NCI-H748 (cell line): Measurements from ENCODE around the gene MGLL.
A peak's percentile ranks its signal among the peaks of the same experiment; 100 is the strongest.

Experiments used
- DNase-seq: peaks from one replicate; lab custom pipeline; 2025; ENCODE audit not compliant: unreplicated experiment; lab: John Stamatoyannopoulos, UW

The MGLL gene

DNA sequence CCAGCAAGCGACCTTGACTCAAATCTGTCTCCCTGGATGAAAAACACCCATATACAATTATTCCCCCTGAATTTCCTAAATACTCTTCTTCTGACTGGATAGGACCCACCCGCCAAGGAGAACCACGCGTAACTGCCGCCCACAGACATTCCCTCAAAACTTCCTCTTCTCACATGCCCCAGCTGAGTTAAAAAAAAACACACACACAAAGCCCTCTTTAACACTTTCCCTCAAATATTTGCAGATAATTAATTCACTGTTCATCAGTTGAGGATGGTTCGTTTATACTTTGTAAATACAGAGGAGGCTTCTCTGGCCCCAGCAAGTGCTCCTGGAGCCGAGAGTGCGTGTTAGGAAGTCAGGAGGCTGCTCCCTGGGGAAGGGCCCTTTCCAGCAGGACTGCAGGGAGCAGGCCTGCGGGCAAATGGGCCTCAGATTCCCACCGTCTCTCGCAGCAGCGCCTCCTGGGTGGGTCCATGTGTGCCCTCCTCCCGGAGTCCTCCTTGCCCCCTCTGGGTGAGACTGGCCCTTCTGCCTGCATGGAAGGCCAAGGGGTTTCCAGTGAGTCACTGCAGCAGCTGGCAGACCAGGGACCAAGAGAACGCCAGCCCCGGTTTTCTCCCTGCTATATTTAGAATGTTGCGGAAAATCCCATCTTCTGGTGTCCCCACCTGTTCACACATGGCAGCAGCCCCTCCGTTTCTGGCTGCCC is 46.8 kb downstream of the MGLL start:
- DNase-seq = peak; percentile 57

DNA sequence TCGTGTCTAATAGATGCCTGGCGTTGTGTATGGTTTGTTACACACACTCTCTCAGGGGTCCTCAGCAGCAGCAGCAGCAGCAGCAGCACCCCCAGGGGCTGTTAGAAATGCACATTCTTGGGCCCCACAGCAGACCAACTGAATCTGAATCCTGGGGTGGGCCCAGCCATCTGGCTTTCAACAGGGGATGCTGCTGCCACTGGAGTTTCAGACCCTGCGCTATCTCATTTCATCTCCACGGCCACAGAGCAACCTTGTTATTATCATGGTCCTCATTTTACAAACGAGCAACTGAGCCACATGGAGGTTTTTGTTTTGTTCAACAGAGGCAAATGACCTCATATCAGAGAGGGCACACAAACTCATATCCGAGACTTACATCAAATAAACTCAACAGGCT is 47.7 kb downstream of the MGLL start:
- DNase-seq = no peak

DNA sequence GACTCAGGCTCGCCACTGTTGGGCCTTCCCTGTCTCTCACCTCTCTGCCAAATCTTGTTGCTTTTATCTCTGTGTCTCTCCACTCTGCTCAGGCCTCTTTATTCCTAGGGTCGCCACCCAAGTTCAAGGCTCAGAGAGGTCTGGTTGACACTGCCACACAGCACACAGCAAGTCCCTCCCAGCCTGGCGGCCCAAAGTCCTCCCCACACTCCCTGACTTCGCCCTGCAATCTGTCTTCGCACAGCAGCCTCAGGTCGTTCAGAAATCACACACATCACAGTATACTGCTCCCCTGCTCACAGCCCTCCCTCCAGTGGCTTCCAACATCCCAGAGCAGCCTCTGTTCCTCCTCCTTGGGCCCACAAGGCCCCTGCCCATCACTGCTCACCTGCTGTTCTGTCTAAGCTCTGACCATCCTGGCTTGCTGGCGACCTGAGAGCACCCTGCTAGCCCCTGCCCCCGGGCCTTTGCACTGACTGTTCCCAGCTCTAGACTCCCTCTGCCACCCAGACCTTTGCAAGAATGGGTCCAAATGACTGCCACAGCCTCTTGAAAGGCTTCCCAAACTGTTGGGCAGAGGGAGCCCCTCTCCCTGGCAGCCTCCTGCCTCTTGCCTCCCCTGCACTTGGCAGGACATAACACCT is 48.4 kb downstream of the MGLL start:
- no peak for DNase-seq

DNA sequence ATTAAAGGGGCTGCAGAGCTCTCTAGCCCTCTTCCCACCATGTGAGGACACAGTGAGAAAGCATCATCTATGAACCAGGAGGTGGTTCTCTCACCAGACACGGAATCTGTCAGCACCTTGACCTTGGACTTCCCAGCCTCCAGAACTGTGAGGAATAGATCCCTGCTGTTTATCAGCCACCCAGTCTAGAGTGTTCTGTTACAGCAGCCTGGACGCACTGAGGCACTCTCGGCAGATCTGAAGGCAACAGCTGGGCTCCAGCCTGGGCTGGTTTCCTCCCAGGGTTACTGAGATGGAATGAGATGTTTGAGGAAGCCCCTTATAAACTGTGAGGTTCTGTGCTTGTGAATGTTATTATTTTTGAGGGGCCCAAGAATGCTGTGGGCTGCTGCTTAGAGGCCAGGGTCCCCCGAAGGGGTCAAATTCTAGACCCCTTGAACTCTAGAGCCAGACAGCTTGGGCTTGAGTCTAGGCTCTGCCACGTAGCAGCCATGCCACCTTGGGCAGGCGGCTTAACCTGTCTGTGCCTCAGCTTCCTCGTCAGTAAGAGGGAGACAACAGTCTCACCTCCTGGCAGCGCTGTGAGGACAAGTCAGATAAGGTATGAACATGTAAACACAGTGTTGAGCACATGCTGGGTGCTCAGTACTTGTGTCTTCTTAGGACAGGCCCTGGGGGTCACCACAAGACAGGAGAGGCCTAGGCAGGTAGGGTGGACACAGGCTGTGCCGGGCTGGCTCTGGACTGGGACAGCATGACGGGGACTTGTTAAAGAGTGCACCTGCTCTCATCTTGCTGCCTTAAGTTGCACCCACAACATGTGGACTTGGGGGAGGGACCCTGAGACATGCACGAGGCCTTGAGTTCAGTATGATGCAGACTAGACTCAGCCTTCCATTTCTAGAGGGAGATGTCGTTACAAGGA is 49.2 kb downstream of the MGLL start:
- no peak for DNase-seq

DNA sequence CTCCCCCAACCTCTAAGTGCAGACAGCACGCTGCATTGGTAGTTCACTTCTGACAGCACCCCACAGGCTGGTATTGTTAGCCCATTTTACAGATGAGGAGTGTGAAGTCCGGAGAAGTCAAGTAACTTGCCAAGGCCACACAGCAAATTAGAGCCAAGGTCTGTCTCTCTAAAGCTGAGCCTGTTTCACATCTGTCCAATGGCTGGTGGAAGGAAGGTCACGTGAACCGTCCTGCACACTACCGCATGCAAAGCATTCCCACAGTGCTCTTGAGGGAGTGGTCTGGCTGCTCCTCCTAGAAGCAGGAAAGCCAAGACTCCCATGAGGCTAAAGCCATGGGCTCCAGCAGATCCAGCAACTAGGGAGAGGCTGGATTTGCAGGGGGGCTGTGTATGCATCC is 50.0 kb downstream of the MGLL start:
- no peak for DNase-seq

DNA sequence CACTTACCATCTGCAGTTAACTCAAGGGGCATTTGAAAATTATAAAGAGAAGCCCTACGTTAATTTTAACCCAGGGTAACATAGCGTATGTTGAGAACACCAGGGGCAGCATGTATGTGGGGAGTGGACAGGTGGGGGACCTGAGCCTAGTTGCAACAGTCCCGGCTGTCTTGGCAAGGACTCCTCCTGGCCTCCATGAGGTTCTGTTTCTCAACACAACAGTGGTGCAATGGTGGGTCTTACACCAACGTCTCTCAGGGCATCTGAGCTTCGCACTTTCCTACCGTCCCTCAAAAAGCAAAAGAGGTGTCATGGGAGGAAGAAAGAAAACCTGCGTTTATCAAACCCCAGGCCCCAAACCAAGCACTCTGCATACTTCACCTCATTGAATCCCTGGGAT is 50.6 kb downstream of the MGLL start:
- no peak for DNase-seq

DNA sequence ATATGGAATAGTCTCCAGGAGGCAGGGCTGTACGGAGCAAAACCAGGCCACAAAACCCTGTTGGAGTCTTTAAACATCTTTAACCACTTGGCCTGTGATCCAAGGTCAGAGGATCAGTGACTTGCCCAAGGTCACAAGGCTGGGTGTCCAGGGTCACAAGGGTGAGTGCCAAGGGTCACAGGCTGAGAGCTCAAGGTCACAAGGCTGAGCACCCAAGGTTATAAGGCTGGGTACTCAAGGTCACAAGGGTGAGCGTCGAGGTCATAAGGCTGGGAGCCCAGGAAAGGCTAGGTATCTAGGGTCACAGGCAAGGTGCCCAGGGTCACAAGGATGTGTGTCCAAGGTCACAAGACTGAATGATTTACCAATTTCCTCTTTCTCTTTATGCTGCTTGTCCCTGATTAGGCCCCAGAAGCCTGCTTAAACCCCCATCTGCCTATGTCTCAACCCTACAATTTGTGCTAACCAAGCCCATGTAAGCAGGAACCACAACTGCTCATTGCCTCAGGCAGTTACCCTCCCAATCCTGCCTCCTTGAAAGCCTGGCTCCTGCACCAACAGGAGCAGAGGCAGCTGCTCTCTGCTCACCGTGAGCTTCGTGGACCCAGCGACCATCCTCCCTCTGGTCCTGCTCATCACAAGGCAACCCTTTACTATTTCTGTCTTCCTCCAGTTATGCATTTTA is 51.5 kb downstream of the MGLL start:
- DNase-seq = no peak

DNA sequence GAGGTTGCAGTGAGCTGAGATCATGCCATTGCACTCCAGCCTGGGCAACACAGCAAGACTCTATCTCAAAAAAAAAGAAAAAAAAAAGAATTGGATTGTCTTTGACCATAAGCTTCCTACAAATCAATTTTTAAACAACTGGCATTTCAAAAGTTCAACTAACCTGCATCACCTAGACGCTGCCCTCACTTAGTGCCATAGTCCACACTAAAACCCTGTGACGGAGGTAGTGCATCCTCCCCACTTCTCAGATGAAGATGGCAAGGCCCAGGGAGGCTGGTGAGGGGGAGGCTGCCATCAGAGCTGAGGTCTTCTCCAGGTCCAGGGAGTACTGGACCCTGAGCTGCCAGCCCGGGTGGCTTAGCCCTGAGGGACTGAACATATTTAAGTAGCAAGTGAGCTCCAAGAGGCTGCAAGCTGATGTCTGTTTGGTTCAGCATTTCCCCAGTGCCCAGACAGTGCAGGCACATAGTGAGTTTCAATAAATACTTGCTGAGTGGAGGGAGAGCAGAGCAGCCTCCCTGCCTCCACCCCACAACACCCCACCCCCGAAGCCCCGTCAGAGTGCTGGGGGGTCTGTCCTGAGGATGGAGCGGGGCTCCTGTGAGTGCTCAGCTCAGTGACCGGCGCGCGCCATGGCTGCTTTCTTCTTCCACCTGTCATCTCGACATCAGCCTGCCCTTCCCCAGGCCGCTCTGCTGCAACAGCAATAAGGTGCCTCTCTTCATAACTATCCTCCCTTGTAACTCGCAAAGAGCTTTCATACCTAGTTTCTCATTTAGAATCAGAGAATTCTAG is 52.8 kb downstream of the MGLL start:
- DNase-seq = no peak

DNA sequence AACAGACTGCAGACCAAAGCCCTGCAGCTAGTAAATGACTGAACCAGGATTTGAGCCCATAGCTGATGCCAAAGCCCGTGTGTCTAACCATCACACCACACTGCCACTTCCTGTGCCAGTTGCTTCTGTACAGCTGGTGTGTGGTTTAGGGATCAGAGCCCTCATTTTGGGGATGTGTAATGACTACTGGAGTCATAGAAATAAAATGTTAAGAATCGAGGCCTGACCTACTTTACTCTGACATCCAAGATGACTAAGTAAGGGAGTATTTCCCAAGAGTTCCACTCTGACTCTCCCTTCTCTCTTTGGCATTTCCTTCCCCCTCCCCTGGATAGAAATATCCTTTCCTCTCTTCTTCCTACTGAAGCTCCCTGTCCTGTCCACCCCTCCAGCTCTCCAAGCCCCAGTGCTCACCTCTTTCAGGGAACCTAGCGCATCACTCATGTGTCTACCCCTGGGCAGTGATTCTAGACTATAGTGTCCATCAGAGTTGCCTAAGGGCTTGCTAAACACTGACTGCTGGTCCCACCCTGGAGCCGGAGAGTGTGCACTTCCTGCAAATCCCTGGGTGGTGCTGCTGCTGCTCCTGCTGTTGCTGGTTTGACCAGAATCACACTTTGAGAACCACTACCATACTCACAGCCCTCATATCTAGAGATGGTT is 53.8 kb downstream of the MGLL start:
- no peak for DNase-seq

DNA sequence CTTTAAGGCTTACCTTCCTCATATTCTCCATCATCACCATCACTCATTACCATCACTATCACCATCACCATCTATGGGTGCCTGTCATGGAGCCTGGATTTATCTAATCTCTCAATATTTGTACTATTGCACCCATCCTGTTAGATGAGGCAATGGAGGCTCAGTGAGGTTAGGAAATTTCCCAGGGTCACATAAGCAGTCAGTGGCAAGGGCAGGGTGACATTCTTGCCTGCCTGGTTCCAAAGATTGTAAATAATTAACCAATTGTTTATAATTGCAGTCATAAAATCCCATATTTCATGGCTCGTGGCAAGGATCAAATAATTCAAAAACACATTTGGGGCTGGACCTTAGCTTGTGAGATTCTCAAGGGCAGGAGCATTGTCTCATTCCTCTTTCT is 55.2 kb downstream of the MGLL start:
- DNase-seq = no peak

DNA sequence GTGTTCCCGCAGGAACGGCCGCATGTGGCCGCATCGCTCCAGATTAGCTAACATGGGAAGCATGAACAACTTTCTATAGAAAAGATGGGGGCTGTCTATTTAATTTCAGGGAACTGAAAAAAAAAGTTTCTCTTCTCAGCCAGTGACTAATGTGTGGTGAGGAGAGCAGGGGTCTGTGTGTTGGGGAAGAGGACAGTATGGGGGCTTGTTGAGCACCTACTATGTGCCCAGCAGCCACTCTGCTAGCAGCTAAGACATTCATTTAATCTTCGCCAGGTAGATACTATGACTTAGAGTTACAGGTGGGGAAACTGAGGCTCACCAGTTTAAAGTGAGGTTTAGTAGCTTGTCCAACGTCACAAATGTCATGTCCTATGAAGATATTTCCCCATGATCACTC is 56.6 kb downstream of the MGLL start:
- no peak for DNase-seq

DNA sequence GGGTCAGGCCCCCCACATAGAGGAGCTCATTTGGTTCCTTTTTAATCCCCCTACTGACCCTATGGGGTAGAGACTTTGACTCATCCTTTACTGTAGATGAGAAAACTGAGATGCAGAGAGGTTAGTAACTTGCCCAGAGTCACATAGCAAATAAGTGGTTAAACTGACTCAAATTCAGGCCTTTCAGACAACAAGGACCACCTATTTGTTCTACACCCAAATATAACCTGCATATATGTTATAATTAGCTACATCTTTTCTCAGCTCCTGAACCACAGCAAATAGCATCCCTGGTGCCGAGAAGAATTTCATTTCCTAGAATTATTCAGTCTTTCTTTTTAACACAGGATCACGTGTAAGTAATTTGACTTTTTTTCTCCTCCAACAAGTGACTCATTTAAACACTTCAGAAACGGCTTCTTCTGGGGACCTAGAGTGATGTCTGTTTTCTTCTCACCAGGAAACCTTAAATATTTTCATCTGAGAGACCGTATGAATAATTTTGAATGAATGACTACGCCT is 57.4 kb downstream of the MGLL start:
- DNase-seq = no peak

DNA sequence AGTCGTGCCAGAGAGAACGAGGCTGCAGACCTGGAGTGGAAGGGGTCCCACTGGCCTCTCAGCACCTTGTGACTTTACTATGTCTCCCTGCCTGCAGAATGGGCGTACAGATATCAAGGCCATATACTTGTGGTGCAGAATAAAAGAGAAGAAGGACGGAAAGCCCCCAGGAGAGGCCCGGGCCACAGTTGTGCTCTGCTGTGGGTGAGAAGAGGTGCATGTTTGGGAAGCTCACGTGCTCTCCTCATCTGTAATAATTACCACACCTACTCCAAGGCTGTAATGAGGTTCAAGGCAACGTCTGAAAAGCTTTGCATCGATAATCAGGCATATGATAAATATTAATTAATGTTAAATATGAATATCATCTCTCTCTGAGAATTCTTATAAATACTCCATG is 58.0 kb downstream of the MGLL start:
- DNase-seq = no peak

DNA sequence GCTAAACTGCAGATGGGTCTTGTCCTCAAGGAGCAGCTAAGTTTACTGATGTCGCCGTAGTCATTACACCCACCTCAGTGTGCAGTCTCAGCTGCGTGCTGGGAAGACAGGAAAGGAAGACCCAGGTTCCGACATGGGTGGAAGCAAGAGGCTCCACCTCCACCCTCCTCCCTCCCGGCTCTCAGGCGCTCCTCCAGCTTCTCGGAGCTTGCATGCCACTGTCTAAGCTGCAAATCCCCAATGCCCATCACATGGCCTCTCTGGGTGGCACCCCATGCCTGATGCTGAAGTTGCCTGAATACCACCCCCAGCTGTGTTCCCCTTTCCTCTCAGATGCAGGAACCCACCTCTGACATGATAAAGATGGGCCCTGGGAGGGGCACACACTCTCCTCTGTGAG is 58.5 kb downstream of the MGLL start:
- DNase-seq = no peak

DNA sequence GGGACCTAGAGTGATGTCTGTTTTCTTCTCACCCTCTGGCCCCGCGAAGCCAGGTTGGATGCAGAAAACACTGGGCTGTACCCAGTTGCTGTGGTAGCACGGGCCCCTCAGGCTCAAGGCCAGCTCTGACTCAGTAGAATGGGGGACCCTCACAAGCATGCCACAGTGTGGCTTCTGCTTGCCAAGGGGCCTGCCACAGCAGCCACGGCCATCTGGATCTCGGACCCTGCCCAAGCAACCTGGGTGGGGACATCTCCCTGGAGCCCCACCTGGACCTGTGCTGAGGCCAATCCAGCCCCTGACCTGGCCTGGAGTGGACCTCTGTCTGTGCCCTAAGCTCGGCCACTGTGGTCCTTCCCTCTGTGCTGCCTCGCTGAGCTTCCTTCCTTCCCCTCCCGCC is 59.0 kb downstream of the MGLL start:
- no peak for DNase-seq

DNA sequence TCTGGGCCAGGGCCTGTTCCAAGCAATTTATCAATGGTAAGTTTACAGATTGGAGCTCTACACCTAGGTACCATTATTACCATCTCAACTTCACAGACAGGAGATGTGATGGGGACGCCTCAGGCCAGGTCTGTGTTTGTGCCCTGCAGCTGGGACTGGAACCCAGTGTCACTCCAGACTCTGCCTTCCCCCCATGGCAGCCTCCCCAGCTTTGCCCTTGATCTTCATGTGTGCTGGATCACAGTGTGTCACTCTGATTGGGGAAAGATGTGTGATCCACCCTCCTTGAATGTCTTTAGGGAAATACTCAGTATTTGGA is 59.6 kb downstream of the MGLL start:
- DNase-seq = no peak

DNA sequence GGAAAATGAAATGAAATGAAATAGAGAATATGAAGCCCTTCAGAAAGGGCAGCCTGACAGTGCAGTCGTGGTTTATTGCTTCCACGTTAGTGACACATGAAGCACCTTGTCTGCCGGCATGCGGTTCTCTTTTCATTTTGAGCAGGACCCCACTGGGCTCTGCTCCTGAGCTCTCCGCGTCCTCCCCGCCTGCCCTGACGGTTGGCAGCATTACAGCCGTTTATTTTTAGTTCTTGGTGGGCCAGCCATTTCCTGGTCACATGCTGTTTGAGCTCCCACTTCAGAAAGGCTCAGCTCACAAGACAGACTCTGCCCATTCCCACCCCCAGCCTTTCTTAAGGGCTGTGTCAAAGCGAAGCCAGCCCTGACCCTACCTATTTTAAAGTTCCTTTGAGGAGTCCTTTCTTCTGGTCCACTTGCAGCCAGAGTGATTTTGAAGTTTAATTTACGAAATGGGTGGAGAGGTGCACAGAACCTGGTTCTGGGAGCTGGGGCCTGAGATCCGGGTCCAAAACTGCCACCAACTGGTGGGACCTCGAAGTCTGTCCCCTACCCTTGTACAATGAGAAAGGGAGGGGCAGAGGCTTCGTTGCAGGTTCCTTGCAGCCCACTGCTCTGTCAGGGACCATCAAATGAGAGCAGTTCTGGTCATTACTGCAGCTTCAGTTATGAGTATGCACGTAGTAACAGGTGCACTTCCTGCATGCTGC is 60.1 kb downstream of the MGLL start:
- no peak for DNase-seq

DNA sequence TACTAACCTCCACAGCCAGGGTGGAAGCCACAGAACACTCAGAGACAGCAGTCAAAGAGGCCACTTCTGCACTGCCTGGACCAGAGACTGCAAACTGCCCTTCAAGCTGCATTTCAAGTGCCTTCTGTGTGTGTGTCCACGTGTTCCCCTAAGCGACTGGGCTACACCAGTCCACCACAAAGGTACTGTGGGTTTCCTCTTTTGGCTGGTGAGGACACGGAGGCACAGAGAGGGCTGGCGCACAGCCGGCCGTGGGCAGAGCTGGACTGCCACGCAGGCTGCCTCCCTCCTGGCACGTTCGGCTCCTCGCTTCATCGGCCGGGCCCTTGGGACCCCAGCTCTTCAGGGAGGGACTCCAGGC is 60.9 kb downstream of the MGLL start:
- DNase-seq = no peak

DNA sequence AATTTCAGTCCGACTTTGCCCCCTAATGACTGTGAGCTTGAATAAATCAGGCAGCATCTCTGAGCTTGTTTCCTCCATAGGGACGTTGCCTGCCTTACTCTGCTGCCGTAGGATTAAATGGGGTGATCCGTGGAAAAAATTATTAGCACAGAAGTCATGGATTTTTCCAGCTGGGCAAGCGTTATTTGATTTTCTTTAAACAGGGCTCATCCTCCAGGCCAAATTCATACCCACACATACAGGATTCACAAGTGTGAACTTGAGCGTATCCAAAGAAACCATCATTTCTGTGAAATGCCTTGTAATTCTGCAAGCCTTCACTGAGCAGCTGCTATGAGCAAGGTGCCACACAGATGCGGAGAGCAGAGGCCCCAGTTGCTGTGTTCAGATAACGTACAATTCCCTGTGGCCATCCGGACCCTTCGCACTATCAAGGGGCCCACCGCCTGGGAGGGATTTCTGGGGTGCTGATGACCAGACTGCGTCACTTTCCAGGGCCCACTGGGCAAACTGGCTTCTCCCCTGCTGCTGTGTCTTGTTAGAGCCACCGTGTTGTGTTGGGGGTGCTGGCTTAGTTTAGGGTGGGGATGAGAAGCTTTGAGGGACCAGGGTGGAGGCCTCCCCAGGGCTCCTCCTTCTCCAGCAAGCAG is 61.4 kb downstream of the MGLL start:
- DNase-seq = no peak
